GM18867 (cell line): Measurements from ENCODE around the gene ZBTB24.

Experiments used
- ATAC-seq: cut with Tn5 transposase; IDR thresholded peaks from one replicate; pipeline ENCODE4 v1.9.1; 2021; ENCODE audit warnings: mild to moderate bottlenecking, moderate library complexity; ENCODE audit not compliant: unreplicated experiment

Gene ZBTB24

GRCh38 chr6:109503327-109504224 is 20.6 kb upstream of the ZBTB24 start:
- ATAC-seq, result no peak

GRCh38 chr6:109498936-109499335 is 15.9 kb upstream of the ZBTB24 start:
- no peak for ATAC-seq

- ATAC-seq, result no peak
Measured at GRCh38 chr6:109498052-109498451, 15.0 kb upstream of the ZBTB24 start.

- no peak for ATAC-seq
Measured at GRCh38 chr6:109496036-109496772, 13.2 kb upstream of the ZBTB24 start.

GRCh38 chr6:109493865-109494264 is 10.8 kb upstream of the ZBTB24 start:
- ATAC-seq, result no peak

GRCh38 chr6:109491207-109491938 is 8.4 kb upstream of the ZBTB24 start:
- ATAC-seq, result no peak

- ATAC-seq, result no peak
Measured at GRCh38 chr6:109490713-109491112, 7.7 kb upstream of the ZBTB24 start.

- no peak for ATAC-seq
Measured at GRCh38 chr6:109488001-109488400, 5.0 kb upstream of the ZBTB24 start.

GRCh38 chr6:109486068-109486467 is 3.0 kb upstream of the ZBTB24 start:
- no peak for ATAC-seq

GRCh38 chr6:109485266-109485935 is 2.4 kb upstream of the ZBTB24 start:
- no peak for ATAC-seq

- ATAC-seq, result no peak
Measured at GRCh38 chr6:109484122-109484521, 1.1 kb upstream of the ZBTB24 start.

- ATAC-seq, result no peak
Measured at GRCh38 chr6:109483735-109484057, 677 bp upstream of the ZBTB24 start.

- ATAC-seq, result no peak
Measured at GRCh38 chr6:109480993-109481480, 2.0 kb downstream of the ZBTB24 start.

GRCh38 chr6:109478841-109479624 is 4.0 kb downstream of the ZBTB24 start:
- no peak for ATAC-seq

- no peak for ATAC-seq
Measured at GRCh38 chr6:109478222-109478805, 4.7 kb downstream of the ZBTB24 start.

GRCh38 chr6:109477725-109478124 is 5.3 kb downstream of the ZBTB24 start:
- peak; percentile 45 for ATAC-seq

- no peak for ATAC-seq
Measured at GRCh38 chr6:109477184-109477583, 5.8 kb downstream of the ZBTB24 start.

GRCh38 chr6:109475625-109476024 is 7.4 kb downstream of the ZBTB24 start:
- no peak for ATAC-seq

- ATAC-seq, result no peak
Measured at GRCh38 chr6:109474995-109475394, 8.0 kb downstream of the ZBTB24 start.

GRCh38 chr6:109473120-109473519 is 9.9 kb downstream of the ZBTB24 start:
- no peak for ATAC-seq
